Ovary (tissue), 9 donors: ENCODE results near the gene NUP93. TPM values are rescaled to one million over a fixed set of nuclear protein-coding genes. Genes with fewer than 3 reads are reported as not detected.

Experiments used
- DNase-seq, 5 donors: peaks; one replicate each; pipeline ENCODE4 v3.0.0-alpha.2; 2019 to 2020
- H3K27ac ChIP-seq, 2 donors: fragments of 200-600 bp; one replicate each; pipeline versions ENCODE4 v1.5.1 to v1.8.0; 2019 to 2022
- H3K27me3 ChIP-seq: fragments of 200-600 bp; one replicate; pipeline ENCODE4 v1.8.0; 2022
- H3K36me3 ChIP-seq: fragments of 200-600 bp; sonication (generic); one replicate; pipeline ENCODE4 v1.5.1; 2019
- H3K4me1 ChIP-seq: one replicate; pipeline ENCODE4 v1.8.1; 2013; ENCODE audit warnings: mild to moderate bottlenecking, moderate library complexity; ENCODE audit not compliant: insufficient read depth
- H3K4me3 ChIP-seq: fragments of 200-600 bp; sonication (generic); one replicate; pipeline ENCODE4 v1.5.1; 2017
- H3K9me3 ChIP-seq, 2 donors: fragments of 200-600 bp in 1 of 2; sonication (generic) in 1 of 2; one replicate each; pipeline versions ENCODE4 v1.5.1 to v1.8.1; 2013 to 2019; ENCODE audit warnings: mild to moderate bottlenecking in 1 of 2, moderate library complexity in 1 of 2
- EP300 ChIP-seq: sonication (generic); formaldehyde crosslinking; IDR thresholded peaks from one replicate; pipeline ENCODE4 v1.6.1; 2017; ENCODE audit warnings: antibody characterized with exemption
- POLR2A ChIP-seq: fragments of 450-650 bp; IDR thresholded peaks from one replicate; pipeline ENCODE4 v1.6.1; 2017; ENCODE audit warnings: antibody characterized with exemption, mild to moderate bottlenecking, moderate library complexity
- WGBS, 3 donors: extraction: QIAGEN DNeasy Blood & Tissue Kit in 1 of 3; methylation state at CpG; one replicate each; pipeline versions ENCODE4 v1.1.5 to v1.1.7; 2013 to 2017; 5-methylcytosine and 5-hydroxymethylcytosine counted together
- intact Hi-C, 4 donors: fragments of 100-400 bp; cut with DNase I; formaldehyde crosslinking; loops; one replicate each; pipeline versions ENCODE4 v1.11.0 to v1.15.1; 2022 to 2023
- polyA plus RNA-seq, 2 donors: library from polyadenylated mRNA; stranded (reverse); fragments of 200-250 nt in 1 of 2; fragments of 350-450 nt in 1 of 2; fragmentation: Illumina TruSeq in 1 of 2; extraction: RNeasy Lipid Tissue Mini Kit (QIAGEN cat#74804) in 1 of 2; gene quantifications; one replicate each; pipeline ENCODE4 v1.2.3, GENCODE V29; 2013 to 2014
- total RNA-seq, 7 donors: library from RNA; depleted of rRNA in 2 of 7; stranded (reverse); fragments of >200 nt in 2 of 7; fragmentation: NEBNext Ultra II Directional in 3 of 7; extraction: Animal tissue kit (Norgen Biotek cat#: 25700) in 3 of 7; gene quantifications; one replicate each; pipeline versions ENCODE4 v1.1.0 to v1.2.4, GENCODE V29; 2016 to 2023
- TF ChIP-seq, protein P1 (sequence below), 3 donors: fragments of 450-650 bp in 2 of 3; fragments of 200-600 bp in 1 of 3; IDR thresholded peaks; one replicate each; pipeline versions ENCODE4 v1.5.1 to v1.8.0; 2016 to 2022; ENCODE audit warnings: antibody characterized with exemption in 3 of 3, mild to moderate bottlenecking in 1 of 3
- donor health status: DM: no; HTN: no; CAD: no; lungs with moderate emphysema.
- donor health status: DM: no; HTN: no; CAD: no.
- donor health status: Bipolar disorder and iron deficiency.
- donor health status: DM: yes; HTN: yes; CAD: no.
- donor health status: DM: no; HTN: no; CAD: no.
- donor health status: DM: yes; HTN: yes; CAD: no.

Gene NUP93
- total and polyA plus RNA-seq, 9 donors, result 24.1 to 53.9 (median 42.7) TPM

GRCh38 chr16:56817938-56818337 is 88.0 kb downstream of the NUP93 start:
- no peak for DNase-seq
- Histone ChIP-seq H3K4me3 (no peak overlapping the region), H3K27ac (no peak overlapping the region), H3K36me3 (no peaks in the 10 kb centered on the region), H3K4me1 (peaks cover 7% of the 10 kb centered on the region), H3K9me3 (no peaks in the 10 kb centered on the region), H3K27me3 (no peaks in the 10 kb centered on the region)
- intact Hi-C loops, result no loop called here
- TF ChIP-seq EP300 (no peak), POLR2A (no peak)
- TF ChIP-seq, protein P1, sequence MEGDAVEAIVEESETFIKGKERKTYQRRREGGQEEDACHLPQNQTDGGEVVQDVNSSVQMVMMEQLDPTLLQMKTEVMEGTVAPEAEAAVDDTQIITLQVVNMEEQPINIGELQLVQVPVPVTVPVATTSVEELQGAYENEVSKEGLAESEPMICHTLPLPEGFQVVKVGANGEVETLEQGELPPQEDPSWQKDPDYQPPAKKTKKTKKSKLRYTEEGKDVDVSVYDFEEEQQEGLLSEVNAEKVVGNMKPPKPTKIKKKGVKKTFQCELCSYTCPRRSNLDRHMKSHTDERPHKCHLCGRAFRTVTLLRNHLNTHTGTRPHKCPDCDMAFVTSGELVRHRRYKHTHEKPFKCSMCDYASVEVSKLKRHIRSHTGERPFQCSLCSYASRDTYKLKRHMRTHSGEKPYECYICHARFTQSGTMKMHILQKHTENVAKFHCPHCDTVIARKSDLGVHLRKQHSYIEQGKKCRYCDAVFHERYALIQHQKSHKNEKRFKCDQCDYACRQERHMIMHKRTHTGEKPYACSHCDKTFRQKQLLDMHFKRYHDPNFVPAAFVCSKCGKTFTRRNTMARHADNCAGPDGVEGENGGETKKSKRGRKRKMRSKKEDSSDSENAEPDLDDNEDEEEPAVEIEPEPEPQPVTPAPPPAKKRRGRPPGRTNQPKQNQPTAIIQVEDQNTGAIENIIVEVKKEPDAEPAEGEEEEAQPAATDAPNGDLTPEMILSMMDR (IDR thresholded peaks at IDR 0.05), result no peak
- 86 to 97% (median 94%) methylated on average over 1 of the region's 1 CpG for WGBS, 3 donors

GRCh38 chr16:56823081-56823733 is 93.3 kb downstream of the NUP93 start:
- TF ChIP-seq, protein P1 (IDR thresholded peaks at IDR 0.05), result no peak
- TF ChIP-seq EP300 (no peak), POLR2A (no peak)
- Histone ChIP-seq H3K4me1 (no peaks in the 10 kb centered on the region), H3K27me3 (no peaks in the 10 kb centered on the region), H3K36me3 (no peaks in the 10 kb centered on the region), H3K27ac (no peak overlapping the region), H3K4me3 (no peak overlapping the region), H3K9me3 (no peaks in the 10 kb centered on the region)
- no peak for DNase-seq
- 93 to 94% (median 93%) methylated on average over 12 of the region's 12 CpGs for WGBS, 3 donors
- intact Hi-C loops, result no loop called here

GRCh38 chr16:56824331-56824730 is 94.4 kb downstream of the NUP93 start:
- intact Hi-C loops, result no loop called here
- WGBS, 3 donors, result 60 to 66% (median 63%) methylated on average over 3 of the region's 3 CpGs
- H3K27me3 ChIP-seq, result no peaks in the 10 kb centered on the region
- no peaks in the 10 kb centered on the region for H3K36me3 ChIP-seq
- H3K9me3 ChIP-seq, result no peaks in the 10 kb centered on the region
- DNase-seq, result no peak
- H3K4me3 ChIP-seq, result no peak overlapping the region
- no peaks in the 10 kb centered on the region for H3K4me1 ChIP-seq
- TF ChIP-seq EP300 (no peak), POLR2A (no peak)
- TF ChIP-seq, protein P1 (IDR thresholded peaks at IDR 0.05), result no peak
- no peak overlapping the region for H3K27ac ChIP-seq

DNA sequence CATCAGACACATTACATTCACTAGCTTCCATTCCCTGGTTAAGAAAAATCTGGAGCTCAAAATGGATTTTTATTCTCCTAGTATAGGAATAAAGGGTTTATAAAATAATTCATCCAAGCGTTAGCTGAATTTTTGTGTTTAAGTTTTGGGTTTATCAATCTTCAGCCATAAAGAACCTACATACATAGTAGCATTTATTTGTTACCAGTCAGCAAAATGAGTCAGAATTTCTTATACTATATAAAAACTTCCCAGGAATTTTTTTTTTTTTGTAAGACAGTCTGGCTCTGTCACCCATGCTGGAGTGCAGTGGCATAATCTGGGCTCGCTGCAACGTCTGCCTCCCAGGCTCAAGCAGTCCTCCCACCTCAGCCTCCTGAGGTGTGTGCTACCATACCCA is 94.9 kb downstream of the NUP93 start:
- Histone ChIP-seq H3K4me1 (no peaks in the 10 kb centered on the region), H3K27ac (no peak overlapping the region), H3K36me3 (no peaks in the 10 kb centered on the region), H3K9me3 (no peaks in the 10 kb centered on the region), H3K27me3 (no peaks in the 10 kb centered on the region), H3K4me3 (no peak overlapping the region)
- 89 to 95% (median 90%) methylated on average over 3 of the region's 3 CpGs for WGBS, 3 donors
- TF ChIP-seq, protein P1 (IDR thresholded peaks at IDR 0.05), result no peak
- TF ChIP-seq POLR2A, result no peak
- no peak for TF ChIP-seq EP300
- intact Hi-C loops, result no loop called here
- DNase-seq, result no peak
